ENCODE measurements around the gene AGBL1.

- TF ChIP-seq POLR2A (IDR thresholded peaks at IDR 0.05) (no peak), CTCF (IDR thresholded peaks at IDR 0.05) (no peak), EP300 (IDR thresholded peaks at IDR 0.05) (no peak)
These were observed 3.2 kb upstream of the AGBL1 start for GRCh38 chr15:86076468-86076867.
